Activated CD4-positive, alpha-beta T cell treated with anti-CD3 and anti-CD28 coated beads, Interleukin-2, amount 10 ng/mL, durations not matched to agents 24 days and 14 days (primary cell): ENCODE data around the gene CNPPD1. TPM values are rescaled to one million over a fixed set of nuclear protein-coding genes. Genes with fewer than 3 reads are reported as not detected.

ENCODE experiments used
- DNase-seq: peaks from one replicate; pipeline ENCODE4 v3.0.0; 2022
- H3K27ac Mint-ChIP-seq: one replicate; pipeline ENCODE4 v1.8.0; 2022; ENCODE audit warnings: mild to moderate bottlenecking, mixed read lengths
- H3K27me3 Mint-ChIP-seq: one replicate; pipeline ENCODE4 v1.8.0; 2022; ENCODE audit warnings: mixed read lengths
- H3K36me3 Mint-ChIP-seq: one replicate; pipeline ENCODE4 v1.8.0; 2022; ENCODE audit warnings: low read depth, mild to moderate bottlenecking, mixed read lengths
- H3K4me1 Mint-ChIP-seq: one replicate; pipeline ENCODE4 v1.8.0; 2021; ENCODE audit warnings: mixed read lengths
- H3K4me3 Mint-ChIP-seq: one replicate; pipeline ENCODE4 v1.8.0; 2022; ENCODE audit warnings: mild to moderate bottlenecking, moderate library complexity, mixed read lengths
- H3K9me3 Mint-ChIP-seq: one replicate; pipeline ENCODE4 v1.8.0; 2021; ENCODE audit warnings: mixed read lengths
- intact Hi-C: fragments of 100-400 bp; cut with micrococcal nuclease; formaldehyde crosslinking; loops from one replicate; pipeline ENCODE4 v1.15.1; 2023
- total RNA-seq: library from RNA; stranded (reverse); gene quantifications from 2 replicates; pipeline ENCODE4 v1.2.3, GENCODE V29; 2022

Gene CNPPD1
- total RNA-seq, 1 donor from 2014 or later = 62.0 TPM

DNA sequence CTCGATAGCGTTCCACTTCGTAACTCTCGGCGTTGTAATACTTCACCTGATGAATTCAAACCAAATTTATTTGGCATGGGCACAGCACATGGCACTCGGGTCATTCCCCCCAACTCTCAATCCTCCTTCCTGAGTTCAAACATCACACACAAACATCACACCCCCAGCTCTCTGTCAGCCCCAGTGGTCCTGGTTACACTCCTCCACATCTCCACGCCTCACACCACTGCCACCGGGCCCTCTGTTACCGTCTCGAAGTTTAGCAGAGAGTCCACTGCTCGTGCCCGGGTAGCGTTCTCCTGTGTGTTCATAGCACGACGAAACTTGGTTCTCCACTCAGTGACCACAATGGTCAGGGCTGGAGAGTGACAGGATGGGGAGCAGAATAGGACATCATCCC, 37.4 kb upstream of the CNPPD1 start:
- intact Hi-C loops = no loop called here

DNA sequence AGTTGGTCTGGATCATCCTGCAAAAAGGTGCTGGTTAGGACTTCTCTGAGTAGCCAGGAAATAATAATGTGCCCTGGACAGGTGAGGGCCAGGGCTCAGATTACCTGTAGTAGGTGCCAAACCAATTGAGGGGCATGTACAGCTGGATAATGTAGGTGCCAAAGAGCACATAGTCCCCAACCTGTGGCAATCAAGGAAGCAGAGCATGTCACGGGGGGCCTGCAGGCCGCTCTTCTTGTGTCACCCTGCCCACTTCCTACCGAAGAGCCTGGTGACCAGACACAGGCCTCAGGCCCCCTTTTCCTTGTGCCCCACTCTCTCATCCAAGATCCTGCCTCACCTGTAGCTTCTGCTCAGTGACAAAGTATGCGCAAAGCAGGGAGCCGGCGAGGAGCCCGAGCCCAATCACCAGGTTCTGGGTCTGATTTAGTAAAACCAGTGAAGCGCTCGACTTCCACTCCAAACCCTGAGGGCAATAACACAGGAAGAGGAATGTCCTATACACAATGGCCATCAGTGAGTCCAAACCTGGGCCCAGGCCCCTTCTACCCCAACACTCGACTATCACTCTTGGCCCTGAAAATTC, 36.9 kb upstream of the CNPPD1 start:
- intact Hi-C loops = no loop called here
- Mint-ChIP-seq H3K4me3 (no peak overlapping the region), H3K4me1 (peaks cover 45% of the 10 kb centered on the region), H3K36me3 (peaks cover 45% of the 10 kb centered on the region), H3K9me3 (no peaks in the 10 kb centered on the region), H3K27ac (no peak overlapping the region), H3K27me3 (no peaks in the 10 kb centered on the region)
- peak; percentile 52 for DNase-seq

More for the DNA sequence above, 37.4 kb upstream of the CNPPD1 start:
- peaks cover 43% of the 10 kb centered on the region for H3K36me3 Mint-ChIP-seq
- DNase-seq = peak; percentile 53
- no peaks in the 10 kb centered on the region for H3K9me3 Mint-ChIP-seq
- no peak overlapping the region for H3K27ac Mint-ChIP-seq
- H3K4me1 Mint-ChIP-seq = peaks cover 45% of the 10 kb centered on the region
- no peak overlapping the region for H3K4me3 Mint-ChIP-seq
- H3K27me3 Mint-ChIP-seq = no peaks in the 10 kb centered on the region

DNA sequence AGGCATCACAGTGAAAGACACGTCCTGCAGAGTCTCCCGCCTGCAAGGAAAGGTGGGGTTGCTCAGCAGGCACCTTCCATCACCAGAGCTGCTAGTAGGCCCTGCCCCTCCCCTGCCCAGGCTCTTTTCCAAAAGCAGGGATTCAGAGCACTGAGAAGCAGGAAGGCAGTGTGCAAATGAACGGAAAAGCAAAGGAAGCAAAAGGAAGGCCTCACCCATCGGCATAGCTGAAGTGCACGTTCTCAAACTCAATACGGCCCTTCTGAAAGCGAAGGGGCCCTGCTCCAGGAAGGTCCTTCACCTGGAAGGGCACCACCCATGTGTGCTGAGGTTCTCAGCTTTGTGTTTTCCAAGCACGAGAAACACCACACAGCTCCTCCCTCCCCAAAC, 36.3 kb upstream of the CNPPD1 start:
- intact Hi-C loops = no loop called here
- peak; percentile 55 for DNase-seq

GRCh38 chr2:219210886-219211362, 34.2 kb upstream of the CNPPD1 start:
- peaks cover 39% of the 10 kb centered on the region for H3K36me3 Mint-ChIP-seq
- intact Hi-C loops = loop anchor here (1.0 kb wide), 1 partner anchor 51 kb away; the partner anchor contains the start of gene NHEJ1
- peak; percentile 51 for DNase-seq
- H3K27ac Mint-ChIP-seq = peak overlapping the region; percentile 75
- H3K4me1 Mint-ChIP-seq = peaks cover 44% of the 10 kb centered on the region
- no peaks in the 10 kb centered on the region for H3K27me3 Mint-ChIP-seq
- H3K4me3 Mint-ChIP-seq = no peak overlapping the region
- H3K9me3 Mint-ChIP-seq = no peaks in the 10 kb centered on the region

More for the DNA sequence above, 36.3 kb upstream of the CNPPD1 start:
- no peak overlapping the region for H3K4me3 Mint-ChIP-seq
- H3K36me3 Mint-ChIP-seq = peaks cover 51% of the 10 kb centered on the region
- no peaks in the 10 kb centered on the region for H3K9me3 Mint-ChIP-seq
- no peaks in the 10 kb centered on the region for H3K27me3 Mint-ChIP-seq
- peaks cover 50% of the 10 kb centered on the region for H3K4me1 Mint-ChIP-seq
- H3K27ac Mint-ChIP-seq = no peak overlapping the region

- Mint-ChIP-seq H3K9me3 (no peaks in the 10 kb centered on the region), H3K36me3 (peaks cover 39% of the 10 kb centered on the region), H3K27ac (peak overlapping the region; percentile 81), H3K27me3 (no peaks in the 10 kb centered on the region), H3K4me3 (no peak overlapping the region), H3K4me1 (peaks cover 44% of the 10 kb centered on the region)
- DNase-seq = peak; percentile 59
- intact Hi-C loops = no loop called here
Measured at GRCh38 chr2:219210196-219210885, 33.6 kb upstream of the CNPPD1 start.

DNA sequence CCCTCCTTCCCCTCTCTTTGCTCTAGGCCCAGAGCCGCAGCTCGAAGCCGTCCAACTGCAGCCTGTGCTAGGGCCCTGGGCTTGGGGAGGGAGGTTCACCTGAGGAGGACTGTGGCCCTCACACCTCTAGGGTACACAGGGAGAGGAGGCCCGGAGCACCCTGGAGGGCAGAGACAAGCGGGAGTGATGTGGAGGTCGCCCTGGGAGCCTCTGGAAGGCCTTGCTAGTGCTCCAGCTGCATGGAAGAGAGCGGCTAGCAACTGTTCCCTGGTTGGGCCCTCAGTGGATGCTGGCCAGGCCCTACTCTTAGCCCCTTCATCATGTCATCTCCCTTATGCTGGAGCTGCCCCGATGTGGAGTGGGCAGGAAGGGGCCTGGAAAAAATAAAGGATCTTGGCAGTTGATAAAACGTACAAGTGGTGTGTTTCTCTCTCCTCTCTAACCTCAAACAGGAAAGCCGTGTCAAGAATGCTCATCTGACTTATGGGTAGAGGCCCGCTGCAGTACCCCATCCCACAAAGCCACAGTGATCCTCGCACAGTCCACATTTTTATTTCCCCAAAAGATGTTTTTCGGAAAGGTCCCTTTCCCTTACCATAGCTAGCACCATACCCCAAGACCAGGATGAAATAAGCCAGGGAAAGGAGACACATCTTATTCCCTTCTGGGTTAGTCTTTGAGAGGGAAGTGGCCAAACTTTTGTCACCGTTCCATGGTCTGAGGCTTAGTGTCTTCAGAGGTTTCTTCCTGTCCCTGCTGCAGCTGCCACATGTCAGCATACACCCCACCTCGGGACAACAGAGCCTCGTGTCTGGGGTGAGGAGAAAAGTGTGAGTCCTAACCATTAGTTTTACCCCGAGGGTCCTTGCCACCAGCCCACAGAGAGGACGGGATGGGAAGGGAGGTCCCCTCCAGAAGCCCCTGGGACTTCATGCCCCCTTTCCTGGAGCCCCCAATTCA, 32.8 kb upstream of the CNPPD1 start:
- peak overlapping the region; percentile 26 for H3K4me3 Mint-ChIP-seq
- peaks cover 35% of the 10 kb centered on the region for H3K36me3 Mint-ChIP-seq
- H3K27ac Mint-ChIP-seq = peak overlapping the region; percentile 81
- no peaks in the 10 kb centered on the region for H3K27me3 Mint-ChIP-seq
- peak; percentile 58 for DNase-seq
- H3K4me1 Mint-ChIP-seq = peaks cover 41% of the 10 kb centered on the region
- no peaks in the 10 kb centered on the region for H3K9me3 Mint-ChIP-seq
- intact Hi-C loops = no loop called here

GRCh38 chr2:219207884-219208740, 31.4 kb upstream of the CNPPD1 start:
- intact Hi-C loops = loop anchor here (1.0 kb wide), 1 partner anchor 37 kb away; the partner anchor contains the start of genes GLB1L and STK16
- peaks cover 36% of the 10 kb centered on the region for H3K4me1 Mint-ChIP-seq
- peaks cover 25% of the 10 kb centered on the region for H3K36me3 Mint-ChIP-seq
- H3K27ac Mint-ChIP-seq = peak overlapping the region; percentile 81
- peak overlapping the region; percentile 83 for H3K4me3 Mint-ChIP-seq
- H3K27me3 Mint-ChIP-seq = no peaks in the 10 kb centered on the region
- peak; percentile 59 for DNase-seq
- H3K9me3 Mint-ChIP-seq = no peaks in the 10 kb centered on the region

- H3K4me3 Mint-ChIP-seq = peak overlapping the region; percentile 83
- no peaks in the 10 kb centered on the region for H3K9me3 Mint-ChIP-seq
- intact Hi-C loops = loop anchor here (1.0 kb wide), 1 partner anchor 38 kb away; the partner anchor contains the start of genes GLB1L and STK16
Measured at GRCh38 chr2:219207134-219207883, 30.6 kb upstream of the CNPPD1 start.

DNA sequence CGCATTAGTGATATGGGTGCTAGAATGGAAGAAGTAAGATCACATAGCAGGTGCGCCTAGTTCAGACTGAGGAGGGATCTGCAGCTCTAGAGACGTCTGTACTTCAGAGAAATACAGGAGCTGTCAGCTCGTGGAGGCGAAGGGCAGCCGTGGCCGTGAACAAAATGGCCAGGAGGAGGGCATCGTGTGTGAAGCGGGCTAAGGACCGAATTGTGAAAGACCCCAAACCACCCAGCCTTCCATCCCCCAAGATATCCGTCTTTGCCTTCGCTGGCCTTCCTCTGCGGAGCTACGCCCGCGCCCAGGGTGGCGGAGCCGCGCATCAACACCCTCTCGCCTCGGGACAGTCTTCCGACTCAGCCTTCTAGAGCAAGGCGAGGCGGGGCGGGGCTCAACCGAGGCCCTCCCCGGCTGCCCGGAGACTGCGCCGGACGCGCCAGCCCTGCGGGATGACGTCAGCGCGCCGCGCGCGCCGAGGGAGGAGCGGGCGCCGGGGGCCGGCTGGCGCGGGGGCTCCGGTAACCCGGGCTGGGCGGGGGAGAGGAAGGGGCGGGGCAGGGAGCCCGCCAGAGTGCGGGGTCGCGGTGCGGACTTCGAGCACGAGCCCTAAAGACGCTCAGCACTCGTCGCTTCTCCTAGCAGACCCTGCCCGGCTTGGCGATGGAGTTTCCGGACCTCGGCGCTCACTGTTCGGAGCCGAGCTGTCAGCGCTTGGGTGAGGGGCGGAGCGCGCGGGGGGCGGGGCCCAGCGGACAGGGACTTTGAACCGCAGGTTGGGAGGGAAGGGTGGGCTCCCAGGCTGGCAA, 29.8 kb upstream of the CNPPD1 start, which contains the start of gene ZFAND2B:
TSS of gene ZFAND2B (plus strand) at position 455 of the 806 bp plus-strand sequence. CDS start at position 661, 206 bp downstream.
- DNase-seq = peak; percentile 99
- Mint-ChIP-seq H3K27me3 (no peaks in the 10 kb centered on the region), H3K36me3 (peaks cover 20% of the 10 kb centered on the region), H3K4me3 (peak within 1 kb of the TSS; percentile 83), H3K4me1 (peaks cover 35% of the 10 kb centered on the region), H3K27ac (peak within 1 kb of the TSS; percentile 92), H3K9me3 (no peaks in the 10 kb centered on the region)
- intact Hi-C loops = loop anchor here (1.0 kb wide), 8 partner anchors 13 to 181 kb away; partner anchors contain the start of genes ANKZF1, ATG9A, DNAJB2 and DNPEP

More at GRCh38 chr2:219207134-219207883, 30.6 kb upstream of the CNPPD1 start:
- peaks cover 23% of the 10 kb centered on the region for H3K36me3 Mint-ChIP-seq
- DNase-seq = peak; percentile 58
- H3K27ac Mint-ChIP-seq = peak overlapping the region; percentile 92
- no peaks in the 10 kb centered on the region for H3K27me3 Mint-ChIP-seq
- H3K4me1 Mint-ChIP-seq = peaks cover 36% of the 10 kb centered on the region

DNA sequence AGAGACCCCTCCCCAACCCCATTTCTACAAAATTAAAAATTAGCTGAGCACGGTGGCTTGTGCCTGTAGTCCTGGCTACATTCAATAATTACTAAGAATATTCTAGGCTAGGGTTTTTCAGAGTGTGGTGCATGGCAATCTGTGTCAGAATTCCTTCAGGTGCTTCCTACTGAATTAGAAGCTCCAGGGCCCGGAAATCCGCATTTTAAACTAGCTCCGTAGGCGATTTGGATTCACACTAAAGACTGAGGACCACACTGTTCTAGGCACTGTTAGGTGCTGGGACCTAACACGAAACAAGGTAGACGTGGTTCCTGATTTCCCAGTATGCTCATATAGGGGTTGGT, 29.2 kb upstream of the CNPPD1 start:
- peaks cover 30% of the 10 kb centered on the region for H3K4me1 Mint-ChIP-seq
- peak overlapping the region; percentile 92 for H3K27ac Mint-ChIP-seq
- DNase-seq = no peak
- H3K36me3 Mint-ChIP-seq = peaks cover 20% of the 10 kb centered on the region
- H3K9me3 Mint-ChIP-seq = no peaks in the 10 kb centered on the region
- peak overlapping the region; percentile 83 for H3K4me3 Mint-ChIP-seq
- intact Hi-C loops = loop anchor here (1.0 kb wide), 7 partner anchors 13 to 181 kb away; partner anchors contain the start of genes ANKZF1, ATG9A, DNAJB2 and DNPEP
- H3K27me3 Mint-ChIP-seq = no peaks in the 10 kb centered on the region

- Mint-ChIP-seq H3K27ac (peak overlapping the region; percentile 25), H3K4me3 (peak overlapping the region; percentile 83), H3K36me3 (peaks cover 18% of the 10 kb centered on the region), H3K4me1 (peaks cover 30% of the 10 kb centered on the region), H3K9me3 (no peaks in the 10 kb centered on the region), H3K27me3 (no peaks in the 10 kb centered on the region)
- peak; percentile 41 for DNase-seq
- intact Hi-C loops = no loop called here
Measured at GRCh38 chr2:219205165-219205538, 28.4 kb upstream of the CNPPD1 start.
